GM21529 (cell line): ENCODE data around the gene JAG1.

ENCODE experiments used
- ATAC-seq: cut with Tn5 transposase; IDR thresholded peaks from one replicate; pipeline ENCODE4 v1.9.1; 2021; ENCODE audit not compliant: unreplicated experiment

JAG1 gene

GRCh38 chr20:10654630-10655029 is 19.2 kb downstream of the JAG1 start:
- ATAC-seq = peak; percentile 77

DNA sequence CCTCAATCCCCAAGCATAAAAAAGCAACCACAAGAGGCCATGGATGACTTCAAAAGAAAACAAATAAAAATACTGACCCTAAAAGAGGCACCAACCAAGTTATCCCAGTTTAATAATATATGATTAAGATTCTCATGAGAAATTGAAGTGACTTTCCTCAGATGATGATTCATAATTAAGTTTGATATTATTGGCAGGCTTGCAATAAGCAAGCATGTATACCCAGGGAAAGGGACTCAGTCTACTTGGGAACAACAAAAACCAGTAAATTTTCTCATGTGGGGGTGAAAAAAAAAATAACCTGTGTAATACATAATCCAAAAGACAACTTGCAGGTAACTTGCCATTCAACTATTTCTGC is 19.6 kb downstream of the JAG1 start:
- ATAC-seq = no peak

DNA sequence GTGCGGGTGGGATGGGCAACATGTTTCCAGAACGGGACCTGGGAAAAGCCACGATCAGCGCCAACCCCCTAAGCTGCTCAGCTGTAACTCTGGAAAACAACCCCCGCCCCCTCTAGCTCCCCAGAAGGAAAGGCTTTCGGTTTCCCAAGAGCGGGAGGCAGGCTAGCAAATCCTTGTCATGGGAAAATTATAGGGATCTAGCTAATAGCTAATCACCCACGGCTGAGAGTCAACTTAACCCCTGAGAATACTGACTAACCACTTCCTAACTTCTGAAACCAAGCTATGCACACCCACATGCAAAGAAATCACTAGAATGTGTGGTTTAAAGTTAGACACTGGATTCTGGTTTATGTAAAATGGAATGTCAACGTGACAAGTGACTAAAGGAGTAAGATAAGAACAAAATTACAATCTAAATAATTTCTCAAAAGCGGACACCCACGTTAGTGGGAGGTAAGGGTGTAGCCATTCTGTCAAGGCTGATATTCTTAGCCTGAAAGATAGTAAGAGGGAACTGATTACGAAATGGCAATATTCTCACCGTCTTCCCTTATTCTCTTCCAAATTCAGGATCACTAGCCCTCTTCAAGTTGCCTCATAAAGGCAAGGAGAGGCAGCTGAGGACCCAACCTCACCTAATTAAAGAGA is 20.1 kb downstream of the JAG1 start:
- ATAC-seq = no peak

- ATAC-seq = no peak
These were observed 21.0 kb downstream of the JAG1 start for GRCh38 chr20:10652660-10653261.

GRCh38 chr20:10652185-10652584 is 21.6 kb downstream of the JAG1 start:
- ATAC-seq = no peak

DNA sequence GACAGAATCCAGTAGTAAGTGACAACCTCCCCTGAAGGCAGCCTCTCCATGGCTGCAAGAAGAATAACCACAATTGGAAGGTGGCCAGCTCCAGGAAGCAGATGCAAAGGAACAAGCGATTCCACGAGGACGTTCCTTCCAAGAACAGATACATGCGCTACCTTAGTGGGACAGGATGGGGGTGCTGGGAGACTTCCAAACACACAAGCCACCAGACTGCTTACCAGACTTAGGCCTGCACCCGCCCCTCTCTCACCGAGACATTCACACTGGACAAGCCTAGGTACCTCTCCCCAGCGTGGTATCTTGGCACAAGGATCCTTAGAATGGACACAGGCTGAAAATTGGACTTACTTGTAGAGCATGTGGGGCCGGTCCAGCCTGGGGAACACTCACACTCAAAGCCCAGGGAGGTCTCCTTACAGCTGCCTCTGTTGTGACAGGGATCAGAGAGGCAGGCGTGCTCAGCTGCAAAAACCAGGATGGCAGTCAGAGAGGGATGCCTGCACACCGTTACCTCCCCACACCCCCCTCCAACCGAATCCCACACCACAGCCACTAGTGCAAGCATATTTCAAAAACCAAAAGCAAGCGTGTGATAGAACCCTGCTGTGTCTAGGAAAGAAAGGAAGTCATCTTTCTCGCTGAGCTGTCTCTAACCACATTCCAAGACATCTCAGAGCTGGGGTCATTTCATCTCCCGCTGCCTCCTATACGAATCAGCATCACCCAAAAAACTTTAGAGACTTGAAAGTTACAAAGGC is 22.4 kb downstream of the JAG1 start:
- ATAC-seq = no peak

DNA sequence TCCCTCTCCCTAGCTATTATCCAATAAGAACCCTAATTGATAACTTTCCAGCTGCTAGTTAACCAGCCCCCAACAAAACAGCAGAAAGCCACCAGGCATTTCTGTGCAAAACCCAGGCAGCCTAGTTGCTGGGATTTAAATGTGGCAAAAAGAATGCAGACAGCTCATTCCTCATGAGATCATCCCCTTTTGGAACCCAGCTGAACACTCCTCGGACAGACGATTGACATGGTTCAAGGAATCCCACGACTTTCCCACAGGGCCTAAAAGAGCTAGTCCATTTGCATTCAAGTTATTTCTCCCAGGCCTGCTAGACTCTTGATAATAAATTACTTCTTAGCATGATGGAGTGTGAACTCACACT is 24.0 kb downstream of the JAG1 start:
- no peak for ATAC-seq

DNA sequence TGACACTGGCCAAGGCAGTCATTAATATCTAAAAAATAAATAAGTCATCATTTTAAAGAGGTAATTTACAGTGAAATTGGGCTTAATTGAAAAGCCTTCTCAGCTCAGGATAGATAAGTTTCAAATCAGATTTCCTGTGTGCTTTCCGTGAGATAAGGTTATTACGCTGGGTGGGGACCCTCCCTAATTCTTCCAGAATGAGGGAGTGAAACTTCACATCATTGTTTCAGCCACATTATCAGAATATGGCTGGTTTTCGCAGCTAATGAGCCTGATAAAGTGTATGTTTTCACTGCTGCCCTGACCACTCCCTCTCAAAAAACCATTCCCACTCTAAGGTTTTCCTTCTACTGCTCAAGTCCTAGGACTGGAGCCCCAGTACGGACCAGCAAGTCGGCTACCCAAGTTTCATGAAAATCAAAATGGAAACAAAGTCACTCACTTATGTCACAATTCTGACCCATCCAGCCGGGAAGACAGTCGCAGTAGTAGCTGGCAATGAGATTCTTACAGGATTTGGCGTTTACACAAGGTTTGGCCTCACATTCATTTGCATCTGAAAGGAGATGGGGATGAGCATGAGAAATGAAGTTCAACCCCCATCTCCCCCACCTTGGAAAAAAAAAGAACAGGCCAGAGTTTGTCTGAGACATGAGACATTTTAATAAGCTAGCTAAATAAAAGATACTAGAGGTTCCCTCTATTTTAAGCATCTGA is 24.6 kb downstream of the JAG1 start:
- no peak for ATAC-seq

GRCh38 chr20:10648651-10649050 is 25.1 kb downstream of the JAG1 start:
- no peak for ATAC-seq

DNA sequence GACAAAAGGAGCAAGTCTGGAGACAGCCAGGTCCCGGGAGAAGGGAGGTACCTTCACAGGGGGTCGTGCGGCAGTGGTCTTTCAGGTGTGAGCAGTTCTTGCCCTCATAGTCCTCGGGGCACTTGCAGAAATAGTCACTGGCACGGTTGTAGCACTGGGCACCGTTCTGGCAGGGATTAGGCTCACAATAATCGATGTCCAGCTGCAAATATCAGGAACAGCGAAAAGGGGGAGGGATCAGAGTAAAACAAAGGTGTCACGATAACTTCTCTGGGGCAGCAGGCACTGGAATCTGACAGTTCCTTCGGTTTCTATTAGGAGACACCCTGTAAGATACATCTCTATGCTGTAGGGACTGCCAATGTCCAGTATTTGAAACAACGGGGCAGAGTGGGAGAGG is 25.9 kb downstream of the JAG1 start:
- no peak for ATAC-seq

DNA sequence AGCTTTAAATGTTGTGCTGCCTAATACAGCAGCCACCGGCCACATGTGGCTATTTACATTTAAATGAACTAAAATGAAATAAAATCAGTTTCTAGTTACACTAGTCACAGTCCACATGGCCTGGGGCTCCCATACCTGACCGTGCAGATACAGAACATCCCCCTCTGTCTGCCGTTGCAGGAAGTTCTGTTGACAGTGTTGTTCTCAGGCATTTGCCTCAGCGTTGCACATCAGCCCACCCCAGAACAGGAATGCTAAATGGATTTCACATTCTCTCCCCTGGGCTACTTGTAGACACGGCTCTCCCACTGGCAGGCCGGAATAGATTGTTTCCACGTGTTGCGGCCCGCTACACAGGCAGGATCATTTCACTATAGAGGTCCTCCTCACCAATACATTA is 26.3 kb downstream of the JAG1 start:
- peak; percentile 46 for ATAC-seq

GRCh38 chr20:10646886-10647420 is 26.8 kb downstream of the JAG1 start:
- ATAC-seq = no peak

DNA sequence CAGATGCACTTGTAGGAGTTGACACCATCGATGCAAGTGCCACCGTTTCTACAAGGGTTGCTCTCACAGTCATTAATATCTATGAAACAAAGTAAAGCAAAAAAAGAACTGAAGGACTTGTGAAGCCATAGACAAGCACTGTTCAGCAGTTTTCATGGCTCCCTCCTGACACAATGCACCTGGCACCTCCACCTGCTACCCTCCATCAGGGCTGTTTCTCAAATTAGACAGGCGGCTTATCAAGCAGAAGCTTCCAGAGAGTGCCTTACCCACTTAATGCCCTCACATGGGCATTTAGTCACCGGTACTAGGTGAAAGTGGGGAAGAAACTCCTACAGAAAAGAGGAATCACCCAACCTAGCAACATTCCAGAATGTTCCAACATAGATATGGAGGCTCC is 27.8 kb downstream of the JAG1 start:
- ATAC-seq = no peak

- ATAC-seq = no peak
These were observed 28.6 kb downstream of the JAG1 start for GRCh38 chr20:10645205-10645570.

DNA sequence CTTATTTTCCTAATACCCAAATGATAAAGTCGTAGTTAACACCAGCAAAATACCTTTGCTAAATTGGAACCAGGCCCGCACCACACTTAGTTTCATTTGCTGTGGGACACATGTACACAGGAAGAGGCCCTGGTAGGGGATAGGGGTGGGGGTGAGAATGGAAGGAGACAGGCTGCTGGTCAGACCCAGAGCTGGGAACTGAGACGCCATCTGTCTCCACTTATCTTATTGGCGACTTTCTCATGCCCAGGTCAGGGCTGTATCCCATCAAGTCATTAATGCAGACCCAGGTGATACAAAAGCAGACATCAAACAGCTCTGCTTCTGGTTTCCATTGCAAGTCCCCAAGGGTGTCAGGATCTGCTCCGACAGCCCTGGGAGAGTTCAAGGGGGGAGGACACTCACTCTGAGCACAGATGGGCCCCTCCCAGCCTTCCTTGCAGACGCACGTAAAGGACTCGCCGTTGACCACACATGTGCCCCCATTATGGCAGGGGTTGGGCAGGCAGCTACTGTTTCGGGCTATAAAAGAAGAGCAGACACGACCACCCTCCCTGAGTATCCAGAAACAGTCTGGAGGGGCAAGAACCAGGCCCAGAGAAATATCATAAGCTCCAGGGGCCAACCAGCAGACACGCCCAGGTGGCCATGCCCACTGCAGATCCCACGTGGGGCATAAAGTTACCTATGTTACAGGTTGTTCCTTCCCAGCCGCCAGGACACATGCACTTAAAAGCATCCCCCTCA is 29.2 kb downstream of the JAG1 start:
- peak; percentile 58 for ATAC-seq

GRCh38 chr20:10643560-10643873 is 30.3 kb downstream of the JAG1 start:
- no peak for ATAC-seq

- no peak for ATAC-seq
These were observed 30.8 kb downstream of the JAG1 start for GRCh38 chr20:10642856-10643559.

GRCh38 chr20:10641893-10642292 is 31.9 kb downstream of the JAG1 start:
- ATAC-seq = no peak

GRCh38 chr20:10641467-10641866 is 32.3 kb downstream of the JAG1 start:
- ATAC-seq = no peak

DNA sequence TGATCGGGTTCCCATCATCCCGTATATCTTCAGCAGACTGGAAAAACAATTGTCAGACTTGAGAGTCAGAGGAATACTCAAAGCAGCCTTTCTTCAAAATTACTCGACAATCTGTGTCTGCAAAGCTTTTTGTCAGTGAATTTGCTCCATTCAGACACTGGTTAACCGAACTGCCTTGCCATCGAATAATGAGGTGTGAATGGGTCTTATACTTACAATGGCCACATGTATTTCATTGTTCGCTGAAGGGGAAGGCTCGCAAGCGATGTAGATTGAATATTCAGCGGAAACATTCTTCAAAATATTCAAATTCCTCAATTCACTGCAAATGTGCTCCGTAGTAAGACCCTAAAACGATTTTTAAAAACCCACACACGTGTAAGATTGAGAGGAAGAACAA is 32.9 kb downstream of the JAG1 start:
- no peak for ATAC-seq
